Raji (cell line): ENCODE data around the gene POLDIP2.

Experiments
- POLR2A ChIP-seq: IDR thresholded peaks from 2 replicates; pipeline ENCODE4 v1.6.1; 2011; ENCODE audit warnings: low read depth, low read length, control low read depth; ENCODE audit not compliant: insufficient read depth

POLDIP2 gene

GRCh38 chr17:28357061-28357900 lies at the start of gene POLDIP2:
Gene POLDIP2, minus strand, starts transcription at chr17:28357527. Its CDS starts 79 bp downstream, at chr17:28357448.
- peak; percentile 80 for TF ChIP-seq POLR2A

- TF ChIP-seq POLR2A, result no peak
These were observed 49.1 kb upstream of the POLDIP2 start for GRCh38 chr17:28406473-28406814.

- no peak for TF ChIP-seq POLR2A
These were observed 48.5 kb upstream of the POLDIP2 start, which contains the start of gene SLC46A1 for GRCh38 chr17:28405632-28406472. Gene SLC46A1, minus strand, starts transcription at chr17:28406212. Its CDS starts 98 bp downstream, at chr17:28406114.

GRCh38 chr17:28404812-28405570 lies 47.7 kb upstream of the POLDIP2 start:
- TF ChIP-seq POLR2A, result no peak

GRCh38 chr17:28404461-28404811 lies 47.1 kb upstream of the POLDIP2 start:
- no peak for TF ChIP-seq POLR2A

- TF ChIP-seq POLR2A, result no peak
These were observed 46.7 kb upstream of the POLDIP2 start for GRCh38 chr17:28404007-28404406.

GRCh38 chr17:28402844-28403243 lies 45.5 kb upstream of the POLDIP2 start:
- no peak for TF ChIP-seq POLR2A

- TF ChIP-seq POLR2A, result 0 out of 2 replicates have a peak, but pooled peaks have one; percentile 1
These were observed 44.9 kb upstream of the POLDIP2 start for GRCh38 chr17:28402224-28402630.

GRCh38 chr17:28399808-28400207 lies 42.5 kb upstream of the POLDIP2 start:
- TF ChIP-seq POLR2A, result no peak

GRCh38 chr17:28398280-28398981 lies 41.1 kb upstream of the POLDIP2 start:
- TF ChIP-seq POLR2A, result no peak

GRCh38 chr17:28397687-28398279 lies 40.5 kb upstream of the POLDIP2 start:
- no peak for TF ChIP-seq POLR2A

- TF ChIP-seq POLR2A, result no peak
These were observed 39.9 kb upstream of the POLDIP2 start for GRCh38 chr17:28397275-28397674.

- TF ChIP-seq POLR2A, result no peak
These were observed 39.4 kb upstream of the POLDIP2 start for GRCh38 chr17:28396635-28397239.

- TF ChIP-seq POLR2A, result no peak
These were observed 38.6 kb upstream of the POLDIP2 start for GRCh38 chr17:28395968-28396367.
